Ammon's horn (tissue), 1 donor: Measurements from ENCODE around the gene FKBP6.
A peak's percentile ranks its signal among the peaks of the same experiment; 100 is the strongest.
"Not testable (repeated sequence)": the region's sequence is repeated elsewhere in the genome, so short reads cannot be mapped to it uniquely, and the experiment has no call there.

Experiments used
- DNase-seq: peaks from one replicate; pipeline ENCODE4 v3.0.0-alpha.2; 2016; ENCODE audit warnings: low spot score

The FKBP6 gene

GRCh38 chr7:73395538-73396503 lies 67.9 kb downstream of the FKBP6 start:
- no peak for DNase-seq

- peak; percentile 29 for DNase-seq
Observed at GRCh38 chr7:73397521-73398281, 69.7 kb downstream of the FKBP6 start.

- peak; percentile 63 for DNase-seq
Observed at GRCh38 chr7:73399185-73400050, 71.5 kb downstream of the FKBP6 start.

GRCh38 chr7:73404860-73405259 lies 76.9 kb downstream of the FKBP6 start:
- DNase-seq, result not testable (repeated sequence)
